ENCODE measurements around the gene PLB1.

Gene PLB1

GRCh38 chr2:28616396-28616999 is 120.6 kb downstream of the PLB1 start:
- peaks cover 11% of the 10 kb centered on the region; the same call in 1 of the 2 replicates for H3K4me1 ChIP-seq (ENCODE audit: low read length)

GRCh38 chr2:28617502-28618184 is 121.8 kb downstream of the PLB1 start:
- DNase-seq: no peak
- no peak overlapping the region for H3K4me3 ChIP-seq (ENCODE audit: low read length)
- H3K36me3 ChIP-seq (replicated peaks; ENCODE audit: insufficient read depth, low read length): no peaks in the 10 kb centered on the region
- no peak overlapping the region for H3K9ac ChIP-seq (ENCODE audit: low read length)
- peaks cover 17% of the 10 kb centered on the region for H3K4me1 ChIP-seq (ENCODE audit: low read length)
- H4K20me1 ChIP-seq (ENCODE audit: insufficient read depth, low read length): no peaks in the 10 kb centered on the region
- no peaks in the 10 kb centered on the region for H3K9me3 ChIP-seq (replicated peaks; ENCODE audit: insufficient read depth, low read length)
- H3K9me2 ChIP-seq (replicated peaks; ENCODE audit: insufficient read depth, low read length): no peaks in the 10 kb centered on the region
- H2AFZ ChIP-seq (ENCODE audit: low read length): no peak overlapping the region
- no peak overlapping the region for H3K27ac ChIP-seq (ENCODE audit: low read length)
- no peaks in the 10 kb centered on the region for H3K27me3 ChIP-seq (replicated peaks; ENCODE audit: insufficient read depth, low read length)
- no peaks in the 10 kb centered on the region for H3F3A ChIP-seq (ENCODE audit: insufficient read depth, low read length)
- H3K4me2 ChIP-seq (ENCODE audit: low read depth, low read length): no peak overlapping the region
- H3K79me2 ChIP-seq (ENCODE audit: low read length): no peaks in the 10 kb centered on the region
- TF ChIP-seq EZH2 (optimal IDR thresholded peaks at IDR 0.05; ENCODE audit: low read depth, low read length) (no peak), CTCF (IDR thresholded peaks at IDR 0.05; ENCODE audit: low read length) (no peak), EZH2phosphoT487 (IDR thresholded peaks at IDR 0.05; ENCODE audit: low read length) (no peak)

More at GRCh38 chr2:28616396-28616999, 120.6 kb downstream of the PLB1 start:
- no peak overlapping the region for H2AFZ ChIP-seq (ENCODE audit: low read length)
- no peaks in the 10 kb centered on the region for H4K20me1 ChIP-seq (ENCODE audit: insufficient read depth, low read length)
- no peak overlapping the region for H3K27ac ChIP-seq (ENCODE audit: low read length)
- no peaks in the 10 kb centered on the region for H3K9me2 ChIP-seq (replicated peaks; ENCODE audit: insufficient read depth, low read length)
- H3K36me3 ChIP-seq (replicated peaks; ENCODE audit: insufficient read depth, low read length): no peaks in the 10 kb centered on the region
- H3K4me3 ChIP-seq (ENCODE audit: low read length): no peak overlapping the region
- H3K27me3 ChIP-seq (replicated peaks; ENCODE audit: insufficient read depth, low read length): no peaks in the 10 kb centered on the region
- H3K9me3 ChIP-seq (replicated peaks; ENCODE audit: insufficient read depth, low read length): no peaks in the 10 kb centered on the region
- H3K4me2 ChIP-seq (ENCODE audit: low read depth, low read length): no peak overlapping the region
- no peak for TF ChIP-seq CTCF (IDR thresholded peaks at IDR 0.05; ENCODE audit: low read length)
- TF ChIP-seq EZH2phosphoT487 (IDR thresholded peaks at IDR 0.05; ENCODE audit: low read length): no peak
- no peak for TF ChIP-seq EZH2 (optimal IDR thresholded peaks at IDR 0.05; ENCODE audit: low read depth, low read length)
- no peak overlapping the region for H3K9ac ChIP-seq (ENCODE audit: low read length)
- DNase-seq: no peak
- no peaks in the 10 kb centered on the region for H3K79me2 ChIP-seq (ENCODE audit: low read length)
- no peaks in the 10 kb centered on the region for H3F3A ChIP-seq (ENCODE audit: insufficient read depth, low read length)

- TF ChIP-seq CTCF (IDR thresholded peaks at IDR 0.05; ENCODE audit: low read length): no peak
- TF ChIP-seq EZH2 (optimal IDR thresholded peaks at IDR 0.05; ENCODE audit: low read depth, low read length): no peak
- TF ChIP-seq EZH2phosphoT487 (IDR thresholded peaks at IDR 0.05; ENCODE audit: low read length): no peak
- Histone ChIP-seq H3K36me3 (replicated peaks; ENCODE audit: insufficient read depth, low read length) (no peaks in the 10 kb centered on the region), H2AFZ (ENCODE audit: low read length) (no peak overlapping the region), H3K4me1 (ENCODE audit: low read length) (peaks cover 17% of the 10 kb centered on the region), H4K20me1 (ENCODE audit: insufficient read depth, low read length) (no peaks in the 10 kb centered on the region), H3K9ac (ENCODE audit: low read length) (no peak overlapping the region), H3K4me3 (ENCODE audit: low read length) (no peak overlapping the region), H3K9me3 (replicated peaks; ENCODE audit: insufficient read depth, low read length) (no peaks in the 10 kb centered on the region), H3K4me2 (ENCODE audit: low read depth, low read length) (no peak overlapping the region), H3F3A (ENCODE audit: insufficient read depth, low read length) (no peaks in the 10 kb centered on the region), H3K79me2 (ENCODE audit: low read length) (no peaks in the 10 kb centered on the region), H3K9me2 (replicated peaks; ENCODE audit: insufficient read depth, low read length) (no peaks in the 10 kb centered on the region), H3K27ac (ENCODE audit: low read length) (no peak overlapping the region), H3K27me3 (replicated peaks; ENCODE audit: insufficient read depth, low read length) (no peaks in the 10 kb centered on the region)
- DNase-seq: no peak
These were observed 122.6 kb downstream of the PLB1 start for GRCh38 chr2:28618221-28619141.

Data from MM.1S (cell line).